T-helper 1 cell treated with Interleukin-12 subunit alpha and Interleukin-12 subunit beta and Interleukin-4 antibody, amounts not matched to agents 30 μg/mL and 1 μg/mL, for 36 hours (primary cell): ENCODE results near the gene NKAIN2.
"Not testable (repeated sequence)": the region's sequence is repeated elsewhere in the genome, so short reads cannot be mapped to it uniquely, and the experiment has no call there.

ENCODE experiments used
- H3K27ac Mint-ChIP-seq: one replicate; pipeline ENCODE4 v1.8.0; 2021; ENCODE audit warnings: mild to moderate bottlenecking, mixed read lengths
- H3K27me3 Mint-ChIP-seq: one replicate; pipeline ENCODE4 v1.8.0; 2021; ENCODE audit warnings: low read depth, mixed read lengths
- H3K36me3 Mint-ChIP-seq: one replicate; pipeline ENCODE4 v1.8.0; 2021; ENCODE audit warnings: low read depth, mixed read lengths
- H3K4me1 Mint-ChIP-seq: one replicate; pipeline ENCODE4 v1.8.0; 2021; ENCODE audit warnings: low read depth, mixed read lengths
- H3K4me3 Mint-ChIP-seq: one replicate; pipeline ENCODE4 v1.8.0; 2021; ENCODE audit warnings: mild to moderate bottlenecking, moderate library complexity, mixed read lengths
- H3K9me3 Mint-ChIP-seq: one replicate; pipeline ENCODE4 v1.8.0; 2021; ENCODE audit warnings: mixed read lengths

NKAIN2 gene

GRCh38 chr6:124356811-124357210 lies 553.1 kb downstream of the NKAIN2 start:
- no peaks in the 10 kb centered on the region for H3K9me3 Mint-ChIP-seq
- H3K36me3 Mint-ChIP-seq: no peaks in the 10 kb centered on the region
- no peak overlapping the region for H3K27ac Mint-ChIP-seq
- no peaks in the 10 kb centered on the region for H3K27me3 Mint-ChIP-seq
- no peaks in the 10 kb centered on the region for H3K4me1 Mint-ChIP-seq
- no peak overlapping the region for H3K4me3 Mint-ChIP-seq

DNA sequence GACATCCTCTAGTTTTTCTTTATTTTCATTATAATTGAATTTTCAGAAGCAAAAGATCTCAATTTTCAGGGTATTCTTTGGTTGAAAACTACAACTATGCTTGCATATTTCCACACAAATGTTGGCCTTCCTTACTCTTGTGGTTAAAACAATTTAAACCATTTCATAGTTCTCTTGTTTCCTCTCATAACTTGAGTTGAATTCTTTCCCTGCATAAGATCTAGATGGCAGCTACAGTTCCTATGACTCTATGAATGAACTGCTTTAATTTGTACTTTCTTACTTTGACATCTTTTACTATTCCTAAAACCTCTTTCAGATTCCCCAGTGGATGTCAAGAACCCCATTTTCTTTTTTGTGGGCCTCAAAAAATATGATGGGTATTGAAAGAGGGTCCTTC lies 564.5 kb downstream of the NKAIN2 start:
- Mint-ChIP-seq H3K36me3 (no peaks in the 10 kb centered on the region), H3K27ac (no peak overlapping the region), H3K27me3 (no peaks in the 10 kb centered on the region), H3K4me3 (no peak overlapping the region), H3K4me1 (no peaks in the 10 kb centered on the region), H3K9me3 (no peaks in the 10 kb centered on the region)

- H3K9me3 Mint-ChIP-seq: no peaks in the 10 kb centered on the region
- H3K4me3 Mint-ChIP-seq: no peak overlapping the region
- H3K27me3 Mint-ChIP-seq: no peaks in the 10 kb centered on the region
- no peaks in the 10 kb centered on the region for H3K4me1 Mint-ChIP-seq
- H3K27ac Mint-ChIP-seq: no peak overlapping the region
- no peaks in the 10 kb centered on the region for H3K36me3 Mint-ChIP-seq
Measured at GRCh38 chr6:124371974-124372475, 568.4 kb downstream of the NKAIN2 start.

DNA sequence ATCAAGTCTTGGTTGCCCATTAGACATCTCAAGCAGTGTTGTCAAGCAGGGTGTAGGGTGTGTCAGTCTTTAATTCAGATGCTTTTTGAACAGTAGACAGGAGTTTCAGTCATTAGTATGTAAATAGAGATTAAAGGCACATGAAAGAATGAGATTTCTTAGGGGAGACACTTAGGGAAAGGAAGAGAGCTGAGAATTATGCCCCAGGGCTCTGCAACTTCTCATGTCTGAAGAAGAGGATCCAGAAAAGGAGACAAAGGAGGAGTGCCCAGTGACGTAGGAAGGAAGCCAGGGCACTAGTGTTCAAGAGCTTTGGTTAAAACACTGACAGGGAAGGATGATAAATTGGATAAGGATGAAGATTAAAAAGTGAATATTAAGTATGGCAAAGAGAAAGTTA lies 569.7 kb downstream of the NKAIN2 start:
- H3K4me1 Mint-ChIP-seq: no peaks in the 10 kb centered on the region
- no peaks in the 10 kb centered on the region for H3K9me3 Mint-ChIP-seq
- H3K27ac Mint-ChIP-seq: no peak overlapping the region
- H3K4me3 Mint-ChIP-seq: no peak overlapping the region
- no peaks in the 10 kb centered on the region for H3K36me3 Mint-ChIP-seq
- H3K27me3 Mint-ChIP-seq: no peaks in the 10 kb centered on the region

DNA sequence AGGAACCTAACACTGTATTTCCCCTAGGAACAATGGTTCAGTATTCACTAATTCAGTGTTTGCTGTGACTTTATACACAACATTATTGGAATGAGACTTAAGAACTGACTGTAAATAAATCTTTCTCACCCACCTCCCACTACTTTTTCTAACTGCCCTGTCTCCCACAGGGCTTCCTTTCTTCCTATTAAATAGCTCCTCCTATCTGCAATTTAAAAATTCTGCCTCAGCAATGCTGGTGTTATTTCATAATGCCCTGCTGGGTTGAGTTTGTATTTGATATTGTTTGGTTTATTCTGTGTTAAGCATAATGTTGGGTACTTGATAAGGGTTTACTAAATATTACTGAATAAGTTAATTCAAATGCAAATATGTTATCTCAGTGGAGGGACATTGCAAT lies 585.5 kb downstream of the NKAIN2 start:
- Mint-ChIP-seq H3K27me3 (no peaks in the 10 kb centered on the region), H3K4me3 (no peak overlapping the region), H3K4me1 (no peaks in the 10 kb centered on the region), H3K27ac (no peak overlapping the region), H3K36me3 (no peaks in the 10 kb centered on the region), H3K9me3 (no peaks in the 10 kb centered on the region)

GRCh38 chr6:124393536-124393935 lies 589.9 kb downstream of the NKAIN2 start:
- no peaks in the 10 kb centered on the region for H3K4me1 Mint-ChIP-seq
- no peaks in the 10 kb centered on the region for H3K36me3 Mint-ChIP-seq
- H3K27ac Mint-ChIP-seq: no peak overlapping the region
- H3K4me3 Mint-ChIP-seq: no peak overlapping the region
- no peaks in the 10 kb centered on the region for H3K27me3 Mint-ChIP-seq
- H3K9me3 Mint-ChIP-seq: no peaks in the 10 kb centered on the region

- Mint-ChIP-seq H3K4me1 (no peaks in the 10 kb centered on the region), H3K27ac (no peak overlapping the region), H3K36me3 (no peaks in the 10 kb centered on the region), H3K9me3 (no peaks in the 10 kb centered on the region), H3K4me3 (no peak overlapping the region), H3K27me3 (no peaks in the 10 kb centered on the region)
Measured at GRCh38 chr6:124396361-124396760, 592.7 kb downstream of the NKAIN2 start.

GRCh38 chr6:124400261-124400999 lies 596.8 kb downstream of the NKAIN2 start:
- H3K27me3 Mint-ChIP-seq: no peaks in the 10 kb centered on the region
- H3K36me3 Mint-ChIP-seq: no peaks in the 10 kb centered on the region
- no peak overlapping the region for H3K27ac Mint-ChIP-seq
- no peak overlapping the region for H3K4me3 Mint-ChIP-seq
- H3K9me3 Mint-ChIP-seq: no peaks in the 10 kb centered on the region
- no peaks in the 10 kb centered on the region for H3K4me1 Mint-ChIP-seq

DNA sequence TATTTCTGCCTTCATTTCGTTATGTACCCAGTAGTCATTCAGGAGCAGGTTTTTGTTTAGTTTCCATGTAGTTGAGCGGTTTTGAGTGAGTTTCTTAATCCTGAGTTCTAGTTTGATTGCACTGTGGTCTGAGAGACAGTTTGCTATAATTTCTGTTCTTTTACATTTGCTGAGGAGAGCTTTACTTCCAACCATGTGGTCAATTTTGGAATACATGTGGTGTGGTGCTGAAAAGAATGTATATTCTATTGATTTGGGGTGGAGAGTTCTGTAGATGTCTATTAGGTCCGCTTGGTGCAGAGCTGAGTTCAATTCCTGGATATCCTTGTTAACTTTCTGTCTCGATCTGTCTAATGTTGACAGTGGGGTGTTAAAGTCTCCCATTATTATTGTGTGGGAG lies 606.8 kb downstream of the NKAIN2 start:
- not testable (repeated sequence) for H3K4me1 Mint-ChIP-seq, H3K4me3 Mint-ChIP-seq, H3K36me3 Mint-ChIP-seq, H3K27ac Mint-ChIP-seq, H3K9me3 Mint-ChIP-seq, H3K27me3 Mint-ChIP-seq

- H3K4me3 Mint-ChIP-seq, H3K9me3 Mint-ChIP-seq, H3K27ac Mint-ChIP-seq, H3K4me1 Mint-ChIP-seq, H3K36me3 Mint-ChIP-seq, H3K27me3 Mint-ChIP-seq: not testable (repeated sequence)
Measured at GRCh38 chr6:124412657-124413056, 609.0 kb downstream of the NKAIN2 start.

GRCh38 chr6:124420116-124420840 lies 616.6 kb downstream of the NKAIN2 start:
- Mint-ChIP-seq H3K4me3 (no peak overlapping the region), H3K9me3 (no peaks in the 10 kb centered on the region), H3K36me3 (no peaks in the 10 kb centered on the region), H3K4me1 (peaks cover 2% of the 10 kb centered on the region), H3K27ac (no peak overlapping the region), H3K27me3 (no peaks in the 10 kb centered on the region)

DNA sequence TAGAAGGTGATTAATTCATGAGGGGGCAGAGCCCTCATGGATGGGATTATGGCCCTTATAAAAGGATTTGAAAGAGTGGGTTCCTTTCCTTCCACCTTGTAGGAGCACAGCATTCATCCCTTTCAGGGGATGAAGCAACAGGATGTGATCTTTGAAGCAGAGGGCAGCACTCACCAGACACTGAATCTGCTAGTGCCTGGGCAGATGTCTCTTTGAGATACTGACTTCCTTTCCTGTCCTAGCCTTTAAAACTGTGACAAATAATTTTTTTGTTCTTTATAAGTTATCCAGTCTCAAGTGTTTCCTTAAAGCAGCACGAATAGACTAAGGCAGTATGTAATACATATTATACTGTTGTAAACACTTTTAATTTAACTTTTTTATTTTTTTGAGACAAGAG lies 620.0 kb downstream of the NKAIN2 start:
- Mint-ChIP-seq H3K27me3 (no peaks in the 10 kb centered on the region), H3K4me1 (peaks cover 2% of the 10 kb centered on the region), H3K4me3 (no peak overlapping the region), H3K27ac (no peak overlapping the region), H3K36me3 (no peaks in the 10 kb centered on the region), H3K9me3 (no peaks in the 10 kb centered on the region)

GRCh38 chr6:124430740-124431318 lies 627.2 kb downstream of the NKAIN2 start:
- no peak overlapping the region for H3K4me3 Mint-ChIP-seq
- no peaks in the 10 kb centered on the region for H3K4me1 Mint-ChIP-seq
- H3K36me3 Mint-ChIP-seq: no peaks in the 10 kb centered on the region
- H3K9me3 Mint-ChIP-seq: no peaks in the 10 kb centered on the region
- H3K27me3 Mint-ChIP-seq: no peaks in the 10 kb centered on the region
- H3K27ac Mint-ChIP-seq: no peak overlapping the region

DNA sequence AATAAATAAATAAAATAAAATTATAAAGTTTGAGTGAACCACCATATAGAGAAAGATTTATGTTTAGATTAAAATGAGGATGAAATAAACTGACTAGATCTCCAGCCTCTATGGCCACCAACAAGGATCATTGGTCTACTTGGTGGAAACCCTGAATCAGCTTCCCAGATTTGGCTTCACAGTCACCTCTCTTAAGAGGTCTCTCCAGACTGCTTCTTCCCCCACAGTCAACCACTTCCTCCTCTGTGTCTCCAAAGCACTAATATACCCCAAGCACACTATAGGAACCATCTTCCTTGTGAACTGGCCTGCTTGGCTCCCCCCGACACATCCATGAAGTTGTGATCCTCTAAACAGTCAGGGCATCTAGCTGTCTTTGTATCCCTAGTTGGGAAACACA lies 629.0 kb downstream of the NKAIN2 start:
- H3K27ac Mint-ChIP-seq: no peak overlapping the region
- no peaks in the 10 kb centered on the region for H3K9me3 Mint-ChIP-seq
- H3K36me3 Mint-ChIP-seq: no peaks in the 10 kb centered on the region
- no peaks in the 10 kb centered on the region for H3K4me1 Mint-ChIP-seq
- no peak overlapping the region for H3K4me3 Mint-ChIP-seq
- no peaks in the 10 kb centered on the region for H3K27me3 Mint-ChIP-seq
